Stimulated activated CD4-positive, alpha-beta T cell treated with anti-CD3 and anti-CD28 coated beads, TNF-alpha, amount 100 ng/mL, for 4 hours (primary cell): ENCODE measurements around the gene ASIC5.

ENCODE experiments used
- DNase-seq, 3 experiments: peaks; one replicate each; pipeline ENCODE4 v3.0.0-alpha.2; 2020; ENCODE audit warnings: low read depth in 3 of 3

The ASIC5 gene

DNA sequence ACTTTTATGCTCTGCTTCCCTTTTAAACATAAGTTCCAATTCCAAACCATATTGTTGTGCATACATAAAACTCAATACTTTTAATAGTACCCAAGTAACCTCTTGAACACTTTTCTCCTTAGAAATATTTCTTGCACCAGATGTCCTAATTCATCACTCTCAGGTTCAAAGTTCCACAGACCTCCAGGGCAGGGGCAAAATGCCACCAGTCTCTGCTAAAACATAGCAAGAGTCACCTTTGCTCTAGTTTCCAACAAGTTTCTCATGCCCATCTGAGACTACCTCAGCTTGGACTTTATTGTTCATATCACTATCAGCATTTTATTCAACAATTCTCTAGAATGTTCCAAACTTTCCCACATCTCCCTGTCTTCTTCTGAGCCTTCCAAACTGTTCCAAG lies 13.7 kb upstream of the ASIC5 start:
- DNase-seq: no peak

GRCh38 chr4:155878611-155879010 lies 12.5 kb upstream of the ASIC5 start:
- no peak for DNase-seq

- DNase-seq: no peak
These were observed 11.9 kb upstream of the ASIC5 start for GRCh38 chr4:155877971-155878370.

GRCh38 chr4:155875878-155876277 lies 9.8 kb upstream of the ASIC5 start:
- DNase-seq: no peak

DNA sequence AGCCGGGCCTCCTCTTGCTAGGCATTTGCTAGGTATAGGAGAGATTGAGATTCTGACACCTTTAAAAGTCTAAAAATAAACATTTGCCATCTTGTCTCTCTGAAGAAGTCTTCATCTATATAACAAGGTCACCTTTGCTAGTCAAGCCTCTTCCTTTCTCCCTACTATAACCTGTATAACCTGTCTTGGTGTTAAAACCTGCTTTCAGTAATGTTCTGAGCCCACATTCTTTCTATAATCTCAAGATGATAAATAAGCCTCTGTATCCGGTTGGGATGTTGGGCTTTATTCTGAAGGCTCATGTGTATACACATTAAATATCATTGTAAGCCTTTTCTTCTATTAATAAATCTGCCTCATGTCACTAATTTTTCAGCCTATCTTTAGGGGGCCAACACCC lies 10.2 kb downstream of the ASIC5 start:
- no peak for DNase-seq

- DNase-seq: no peak
These were observed 11.4 kb downstream of the ASIC5 start for GRCh38 chr4:155854582-155855226.

DNA sequence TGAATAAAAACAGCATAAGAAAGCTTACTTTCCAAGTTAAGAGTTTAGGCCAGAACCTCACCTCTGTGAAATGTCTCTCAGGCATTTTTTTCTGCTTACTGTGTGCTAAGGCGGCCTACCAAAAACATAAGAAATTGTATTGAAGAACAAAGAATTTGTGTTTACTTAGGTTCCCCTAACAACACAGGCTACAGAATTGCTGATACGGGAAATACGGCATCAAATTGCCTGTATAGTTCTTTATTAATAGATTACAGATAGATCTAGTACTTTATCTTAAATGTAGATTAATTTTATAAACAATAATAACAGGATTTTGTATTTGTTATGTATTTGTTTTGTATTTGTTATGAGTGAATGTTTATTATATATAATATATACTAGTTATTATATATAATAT lies 12.9 kb downstream of the ASIC5 start:
- no peak for DNase-seq

GRCh38 chr4:155849042-155849441 lies 17.0 kb downstream of the ASIC5 start:
- DNase-seq: no peak

DNA sequence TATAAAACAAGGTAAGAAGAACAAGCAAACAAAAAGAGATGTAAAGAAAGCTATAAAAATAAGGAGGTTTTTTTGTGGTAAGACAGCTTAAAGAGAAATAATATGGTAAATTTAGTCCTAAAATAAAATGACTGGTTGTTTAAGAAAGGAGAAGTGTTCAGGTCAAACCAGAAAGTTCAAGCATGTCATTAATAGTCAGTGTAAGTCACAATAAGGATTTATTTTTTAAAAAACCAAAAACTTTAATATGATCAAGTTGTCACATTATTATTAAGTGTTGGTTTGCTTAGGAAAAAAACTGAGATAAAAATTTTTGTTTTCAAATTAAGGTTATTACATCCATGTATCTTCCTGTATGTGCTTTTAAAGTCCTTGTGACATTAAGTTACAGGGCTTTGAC lies 19.1 kb downstream of the ASIC5 start:
- DNase-seq: no peak

DNA sequence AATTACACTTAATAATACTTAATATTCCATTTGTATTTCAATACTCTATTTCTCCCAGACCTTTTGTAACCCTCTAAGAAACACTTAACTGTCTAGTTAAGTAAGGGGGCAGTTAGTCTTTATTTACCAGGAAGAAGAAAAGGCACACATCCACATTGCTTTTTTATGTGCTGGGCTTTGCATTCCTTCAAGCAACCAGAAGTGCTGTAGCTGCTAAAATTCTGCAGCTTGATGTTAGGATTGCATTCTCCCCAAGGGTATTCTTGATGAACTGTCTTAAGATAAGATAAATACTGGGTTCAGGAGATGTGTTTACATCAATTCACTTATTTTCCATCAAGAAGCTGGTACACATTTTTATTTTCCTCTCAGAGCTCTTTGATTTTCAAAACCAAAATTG lies 24.0 kb downstream of the ASIC5 start:
- no peak for DNase-seq

- DNase-seq: no peak
These were observed 28.8 kb downstream of the ASIC5 start for GRCh38 chr4:155837203-155837796.

DNA sequence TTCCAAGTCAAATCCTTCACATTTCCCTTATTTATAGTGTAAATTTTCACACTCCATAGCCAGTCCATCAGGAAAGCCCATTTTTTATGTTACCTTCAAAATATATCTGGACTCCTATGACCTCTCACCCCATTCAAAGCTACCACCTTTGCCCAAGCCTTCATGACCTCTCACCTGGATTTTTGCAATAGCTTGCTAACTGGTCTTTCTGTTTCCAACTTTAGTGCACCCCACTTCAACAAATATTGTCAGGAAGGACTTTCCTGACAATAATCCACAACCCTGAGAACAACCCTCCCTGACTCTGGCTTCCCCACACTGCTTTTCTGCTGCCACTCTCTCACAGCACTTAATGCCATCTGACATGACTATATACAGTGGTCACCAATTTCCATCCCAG lies 33.4 kb downstream of the ASIC5 start:
- DNase-seq: no peak

- no peak for DNase-seq
These were observed 37.4 kb downstream of the ASIC5 start for GRCh38 chr4:155828628-155829027.

DNA sequence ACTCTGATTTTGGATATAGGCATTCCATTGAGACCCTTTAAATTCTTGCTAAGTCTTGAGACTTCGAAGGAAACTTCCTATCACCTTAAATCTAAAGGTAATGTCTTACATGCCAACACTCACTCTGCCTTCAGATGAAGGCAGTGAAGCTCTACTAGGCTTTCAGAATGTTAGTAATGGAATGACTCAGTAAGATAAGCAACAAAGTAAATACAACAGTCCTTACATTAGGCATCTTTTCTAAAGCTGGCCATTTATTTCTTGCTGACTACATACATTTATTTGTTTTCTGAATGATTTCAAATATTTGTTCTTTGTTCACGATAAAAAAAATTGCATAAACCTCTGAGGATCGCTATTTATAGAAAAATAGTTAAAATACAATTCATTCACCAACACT lies 43.5 kb downstream of the ASIC5 start:
- DNase-seq: no peak

- no peak for DNase-seq
These were observed 45.1 kb downstream of the ASIC5 start for GRCh38 chr4:155820887-155821518.

DNA sequence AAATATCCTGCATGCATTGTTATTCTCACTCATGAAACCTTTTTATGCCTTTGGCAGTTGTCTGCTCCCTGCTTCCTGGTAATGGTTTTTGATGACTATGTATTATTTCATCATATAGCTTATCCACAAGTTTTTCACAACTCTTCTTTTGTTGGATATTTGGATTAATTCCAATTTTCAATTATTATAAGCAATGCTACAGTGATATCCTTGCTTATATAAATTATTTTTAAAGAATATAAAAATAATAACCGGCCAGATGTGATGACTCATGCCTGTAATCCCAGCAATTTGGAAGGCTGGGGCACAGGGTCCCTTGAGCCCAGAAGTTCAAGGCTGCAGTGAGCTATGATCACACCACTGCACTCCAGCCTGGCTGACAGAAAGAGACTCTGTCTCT lies 47.0 kb downstream of the ASIC5 start:
- no peak for DNase-seq

- no peak for DNase-seq
These were observed 47.4 kb downstream of the ASIC5 start for GRCh38 chr4:155818639-155819038.

- DNase-seq: no peak
These were observed 55.0 kb downstream of the ASIC5 start for GRCh38 chr4:155811083-155811482.

DNA sequence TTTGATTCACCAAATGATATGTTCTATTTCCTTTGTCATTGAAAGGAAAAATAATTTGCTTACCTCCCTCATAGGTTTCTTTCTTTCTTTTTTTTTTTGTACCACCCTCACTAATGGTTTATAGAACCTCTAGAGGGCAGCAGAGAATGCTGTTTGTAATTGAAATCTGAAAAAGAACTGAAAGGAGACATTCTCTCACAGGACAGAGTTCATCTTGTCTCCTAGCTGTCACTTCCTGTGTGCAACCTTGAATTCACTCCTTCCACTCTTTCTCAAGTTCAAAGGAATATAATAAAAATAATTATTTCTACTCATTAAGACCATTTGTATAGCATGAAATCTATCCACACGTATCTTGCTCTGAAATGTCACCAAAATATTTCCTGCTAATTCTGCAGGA lies 56.2 kb downstream of the ASIC5 start:
- no peak for DNase-seq

GRCh38 chr4:155807021-155807420 lies 59.1 kb downstream of the ASIC5 start:
- no peak for DNase-seq

- no peak for DNase-seq
These were observed 61.1 kb downstream of the ASIC5 start for GRCh38 chr4:155805016-155805415.

GRCh38 chr4:155802190-155802959 lies 63.7 kb downstream of the ASIC5 start:
- no peak for DNase-seq
